Measurements from ENCODE around the gene NUDT4. TPM values are rescaled to one million over a fixed set of nuclear protein-coding genes. Genes with fewer than 3 reads are reported as not detected.
"Not testable (repeated sequence)": the region's sequence is repeated elsewhere in the genome, so short reads cannot be mapped to it uniquely, and the experiment has no call there.

NUDT4 gene
- polyA plus RNA-seq, 6 donors from 2014 or later: 50.4 to 81.1 (median 70.4) TPM

DNA sequence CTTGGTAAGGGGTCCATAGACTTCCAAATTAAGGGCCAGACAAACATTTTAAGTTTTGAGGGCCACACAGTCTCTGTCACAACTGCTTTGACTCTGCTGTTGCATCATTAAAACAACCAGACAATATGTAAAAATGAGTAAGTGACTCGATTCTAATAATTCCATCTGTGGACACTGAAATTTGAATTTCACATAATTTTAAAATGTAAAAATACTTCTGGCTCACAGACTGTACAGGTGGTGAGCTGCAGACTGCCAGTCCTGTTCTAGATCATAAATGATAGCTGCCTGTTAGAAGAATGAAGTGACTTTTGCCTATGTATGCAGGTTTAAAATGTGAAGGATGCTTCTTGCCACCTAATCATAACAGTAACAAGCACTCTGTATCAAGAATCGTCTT is 15.7 kb downstream of the NUDT4 start:
- Mint-ChIP-seq H3K27ac (no peak overlapping the region), H3K36me3 (no peaks in the 10 kb centered on the region), H3K4me1 (peaks cover 11 to 35% (median 22%) of the 10 kb centered on the region in 3 donors), H3K27me3 (no peaks in the 10 kb centered on the region), H3K4me3 (no peak overlapping the region), H3K9me3 (no peaks in the 10 kb centered on the region)
- DNase-seq (no peak), ATAC-seq (ENCODE audit: low read depth in 2 of 2) (no peak)

DNA sequence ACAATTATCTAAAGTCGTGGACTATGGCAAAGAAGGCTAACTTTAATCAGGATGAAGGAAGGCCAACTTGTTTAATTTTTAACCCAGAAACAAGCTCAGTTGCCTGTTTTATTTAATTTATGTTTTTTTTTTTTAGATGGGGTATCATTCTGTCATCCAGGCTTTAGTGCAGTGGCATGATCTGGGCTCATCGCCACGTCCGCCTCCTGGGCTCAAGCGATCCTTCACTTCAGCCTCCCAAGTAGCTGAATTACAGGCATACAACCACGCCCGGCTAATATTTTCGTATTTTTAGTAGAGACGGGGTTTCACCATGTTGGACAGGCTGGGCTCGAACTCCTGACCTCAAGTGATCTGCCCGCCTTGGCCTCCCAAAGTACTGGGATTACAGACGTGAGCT is 19.7 kb downstream of the NUDT4 start:
- no peaks in the 10 kb centered on the region for H3K9me3 Mint-ChIP-seq
- H3K36me3 Mint-ChIP-seq: no peaks in the 10 kb centered on the region
- H3K4me3 Mint-ChIP-seq: no peak overlapping the region
- ATAC-seq (ENCODE audit: low read depth in 2 of 2) (no peak), DNase-seq (no peak)
- no peaks in the 10 kb centered on the region for H3K27me3 Mint-ChIP-seq
- H3K4me1 Mint-ChIP-seq: no peaks in the 10 kb centered on the region
- no peak overlapping the region for H3K27ac Mint-ChIP-seq

DNA sequence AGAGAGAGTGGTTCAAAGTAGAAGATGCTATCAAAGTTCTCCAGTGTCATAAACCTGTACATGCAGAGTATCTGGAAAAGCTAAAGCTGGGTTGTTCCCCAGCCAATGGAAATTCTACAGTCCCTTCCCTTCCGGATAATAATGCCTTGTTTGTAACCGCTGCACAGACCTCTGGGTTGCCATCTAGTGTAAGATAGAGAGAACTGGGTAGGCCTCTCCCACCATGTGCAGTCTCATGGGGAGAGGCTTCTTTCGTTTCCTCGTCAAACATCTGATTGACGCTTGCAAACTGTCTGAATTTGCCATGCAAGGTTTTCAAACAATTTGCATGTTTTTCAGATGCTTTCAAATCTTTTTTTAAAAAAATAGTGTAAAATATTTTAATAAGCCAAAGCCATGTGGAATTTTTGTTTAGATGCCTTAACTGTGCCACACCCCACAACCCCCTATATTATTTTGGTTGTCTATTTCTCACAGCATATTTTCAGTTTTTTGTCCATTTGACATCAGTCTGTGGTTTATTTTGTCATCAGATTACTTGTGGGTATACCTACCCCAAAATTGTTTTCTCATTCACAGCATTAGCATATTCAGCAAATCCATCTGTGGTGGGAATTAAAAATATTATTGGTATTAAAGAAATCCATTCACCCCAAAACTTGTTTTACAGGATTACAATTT is 21.6 kb downstream of the NUDT4 start:
- not testable (repeated sequence) for H3K27ac Mint-ChIP-seq, DNase-seq, H3K4me3 Mint-ChIP-seq, H3K4me1 Mint-ChIP-seq, H3K36me3 Mint-ChIP-seq, H3K9me3 Mint-ChIP-seq, H3K27me3 Mint-ChIP-seq
- ATAC-seq (ENCODE audit: low read depth in 2 of 2): peak; percentile 100

DNA sequence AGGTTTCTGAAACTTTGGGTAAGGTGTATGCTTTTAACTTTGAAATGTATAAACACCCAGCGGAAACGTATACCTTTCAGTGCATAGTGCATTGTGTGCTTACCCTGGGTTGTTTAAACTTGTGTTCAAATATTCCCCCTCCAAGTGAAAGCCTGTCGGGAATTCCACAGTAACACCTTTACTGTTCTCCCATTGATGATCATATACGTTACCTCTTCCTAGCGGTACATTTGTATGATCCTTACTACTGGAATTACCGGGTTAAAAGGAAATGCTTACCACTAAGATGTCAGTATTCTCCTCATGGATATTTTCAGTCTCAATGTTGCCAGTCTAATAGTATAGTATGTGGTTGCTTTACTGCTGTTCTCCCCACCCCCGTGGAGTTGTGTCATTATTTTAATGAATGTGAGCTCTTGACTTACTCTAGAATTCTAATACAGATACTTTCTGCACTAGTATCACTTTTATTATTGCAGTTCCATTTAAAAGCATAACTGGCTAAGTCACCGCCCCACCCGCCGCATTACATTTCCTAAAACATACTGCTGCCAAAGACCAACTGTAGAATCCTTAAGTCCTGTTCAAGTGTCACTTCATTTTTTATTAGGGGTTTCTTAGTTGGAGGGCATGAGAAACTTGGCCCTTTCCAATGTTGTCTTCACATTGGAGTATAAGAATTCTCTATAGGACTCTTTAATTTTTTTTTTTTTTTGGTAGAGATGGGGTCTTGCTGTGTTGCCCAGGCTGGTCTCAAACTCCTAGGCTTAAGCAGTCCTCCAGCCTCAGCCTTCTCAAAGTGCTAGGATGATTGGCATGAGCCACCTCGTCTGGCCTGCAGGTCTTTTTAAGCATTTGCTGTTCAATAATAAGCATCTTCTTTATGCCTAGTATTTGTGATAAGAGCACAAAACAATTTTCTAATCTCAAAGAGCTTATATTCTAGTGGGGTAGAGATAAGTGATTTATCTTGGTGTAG is 24.9 kb downstream of the NUDT4 start:
- peaks cover 0 to 6% (median 4%) of the 10 kb centered on the region in 3 donors for H3K4me1 Mint-ChIP-seq
- no peaks in the 10 kb centered on the region for H3K9me3 Mint-ChIP-seq
- no peaks in the 10 kb centered on the region for H3K27me3 Mint-ChIP-seq
- DNase-seq: no peak
- H3K4me3 Mint-ChIP-seq: no peak overlapping the region
- ATAC-seq (ENCODE audit: low read depth in 2 of 2): no peak
- peak overlapping the region in 4 of 6 donors; percentile 7 to 83 (median 54) for H3K27ac Mint-ChIP-seq
- peaks cover 0 to 4% of the 10 kb centered on the region in 2 donors for H3K36me3 Mint-ChIP-seq

DNA sequence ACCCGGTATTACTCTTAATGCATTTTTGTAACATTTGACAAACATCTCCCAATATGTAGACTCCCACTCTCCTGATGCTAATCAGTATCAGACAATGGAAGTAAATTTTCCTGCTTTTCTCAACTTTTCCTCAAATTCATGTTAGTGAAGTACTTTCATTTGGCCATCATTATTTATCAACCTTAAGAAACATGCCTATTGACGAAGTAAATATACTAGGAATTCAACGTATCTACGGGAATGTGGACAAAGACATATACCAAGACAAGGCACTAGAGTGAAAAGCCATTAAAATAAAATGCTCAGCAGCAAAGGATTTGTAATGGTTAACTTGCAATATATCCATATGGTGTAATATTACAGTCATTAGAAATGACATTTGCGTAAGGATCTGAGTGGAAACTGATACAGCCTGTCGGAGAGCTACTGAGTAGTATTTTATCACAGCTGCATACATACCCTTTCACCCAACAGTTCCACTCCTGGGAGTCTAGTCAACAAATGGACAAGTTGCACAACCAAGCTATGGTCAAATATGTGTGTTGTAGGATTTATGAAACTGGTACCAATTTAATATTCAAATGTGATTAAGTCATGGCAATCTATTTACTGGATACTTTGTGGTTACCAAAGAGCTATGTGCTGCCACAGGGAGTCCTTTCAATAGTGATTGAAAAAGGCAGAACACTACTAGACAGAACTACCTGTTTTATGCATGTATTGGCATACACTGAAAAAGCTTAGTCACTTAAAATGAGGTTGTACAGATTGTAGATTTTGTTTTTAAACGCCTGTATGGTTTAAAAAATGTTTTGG is 26.5 kb downstream of the NUDT4 start:
- peaks cover 0 to 4% of the 10 kb centered on the region in 2 donors for H3K36me3 Mint-ChIP-seq
- peak overlapping the region in 2 of 6 donors; percentile 22 to 39 for H3K27ac Mint-ChIP-seq
- ATAC-seq (ENCODE audit: low read depth in 2 of 2) (no peak), DNase-seq (no peak)
- no peaks in the 10 kb centered on the region for H3K27me3 Mint-ChIP-seq
- H3K9me3 Mint-ChIP-seq: no peaks in the 10 kb centered on the region
- peaks cover 0 to 6% (median 4%) of the 10 kb centered on the region in 3 donors for H3K4me1 Mint-ChIP-seq
- no peak overlapping the region for H3K4me3 Mint-ChIP-seq

DNA sequence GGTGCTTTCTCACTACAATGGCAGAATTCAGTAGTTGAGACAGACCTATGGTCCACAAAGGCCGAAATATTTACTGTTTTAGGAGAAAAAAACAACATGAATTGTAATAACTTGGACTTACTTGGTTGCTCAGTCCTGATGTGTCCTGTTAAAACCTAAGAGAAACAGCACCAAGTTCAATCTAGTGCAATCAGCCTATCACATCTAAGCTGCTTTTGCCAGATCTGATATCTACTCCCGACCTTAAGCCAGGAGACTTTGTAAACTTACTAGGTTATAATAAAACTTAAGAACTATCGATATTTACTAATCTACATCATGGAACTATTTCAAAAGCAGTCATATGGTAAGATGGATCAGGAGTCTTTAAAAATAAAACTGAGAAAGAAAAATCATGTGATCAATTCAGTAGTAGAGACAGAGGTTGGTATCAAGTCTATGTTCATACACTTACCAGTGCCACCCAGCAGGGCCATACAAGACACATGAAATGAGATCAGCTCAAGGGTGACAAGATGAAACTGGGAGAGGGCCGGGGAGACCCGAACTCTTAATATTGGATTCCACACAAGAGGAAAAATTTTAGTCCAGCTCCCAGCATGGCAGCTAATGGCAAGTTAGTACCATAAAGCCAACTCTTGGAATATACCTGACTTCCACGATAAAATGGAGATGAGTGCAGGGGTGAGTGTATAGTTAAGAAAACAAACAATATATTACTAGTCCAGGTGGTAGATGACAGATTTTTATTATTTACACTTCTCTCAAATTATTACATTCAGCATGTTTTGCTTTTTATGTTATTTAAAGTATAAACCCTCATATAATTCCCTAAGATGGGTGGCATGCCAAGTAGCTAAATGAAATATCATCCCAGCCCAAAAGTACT is 27.5 kb downstream of the NUDT4 start:
- Mint-ChIP-seq H3K4me3 (no peak overlapping the region), H3K27ac (peak overlapping the region in 3 of 6 donors; percentile 24 to 76 (median 66)), H3K4me1 (peaks cover 0 to 6% (median 4%) of the 10 kb centered on the region in 3 donors), H3K9me3 (no peaks in the 10 kb centered on the region), H3K36me3 (peaks cover 0 to 4% of the 10 kb centered on the region in 2 donors), H3K27me3 (no peaks in the 10 kb centered on the region)
- DNase-seq (no peak), ATAC-seq (ENCODE audit: low read depth in 2 of 2) (no peak)

DNA sequence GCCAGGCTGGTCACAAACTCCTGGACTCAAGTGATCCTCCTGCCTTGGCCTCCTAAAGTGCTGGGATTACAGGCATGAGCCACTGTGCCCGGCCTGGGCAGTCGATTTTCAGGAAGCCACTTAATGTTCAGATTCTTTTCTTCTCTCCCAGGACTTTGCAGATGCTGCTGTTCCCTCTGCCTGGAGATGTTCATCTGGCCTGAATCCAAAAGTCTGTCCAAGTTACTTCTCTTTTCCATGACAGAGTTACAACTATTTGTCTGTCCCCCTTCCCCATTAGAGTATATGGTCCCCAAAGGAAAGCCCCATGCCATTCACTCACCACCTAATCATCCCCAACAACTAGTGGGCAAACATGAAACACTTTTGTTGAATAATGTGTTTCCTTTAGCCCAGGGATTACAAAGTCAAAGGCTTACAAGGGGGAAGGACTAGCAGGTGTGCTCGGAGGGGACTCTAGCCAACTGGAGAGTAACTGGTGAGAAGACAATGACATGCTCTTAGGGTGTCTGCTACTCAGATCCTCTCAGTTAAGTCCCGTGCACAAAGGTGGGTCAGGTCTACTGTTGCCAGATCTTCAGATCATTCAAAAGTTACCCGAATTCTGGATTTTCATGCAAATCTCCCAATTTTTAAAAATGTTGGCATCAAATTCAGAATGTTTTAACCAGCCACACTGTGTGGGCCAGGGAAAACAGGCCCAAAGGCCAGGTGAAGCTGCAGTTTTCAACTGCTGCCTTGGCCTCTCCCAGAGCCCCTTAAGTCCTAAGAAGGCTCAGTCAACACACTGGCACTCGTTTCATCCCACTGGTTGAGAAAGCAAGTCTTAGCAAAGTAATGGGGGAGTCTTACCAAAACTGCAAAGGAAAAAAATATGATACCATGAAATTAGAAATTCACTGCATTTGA is 29.6 kb downstream of the NUDT4 start:
- H3K4me3 Mint-ChIP-seq: no peak overlapping the region
- H3K27ac Mint-ChIP-seq: peak overlapping the region in 5 of 6 donors; percentile 64 to 93 (median 68)
- no peaks in the 10 kb centered on the region for H3K27me3 Mint-ChIP-seq
- ATAC-seq (ENCODE audit: low read depth in 2 of 2) (no peak), DNase-seq (no peak)
- H3K36me3 Mint-ChIP-seq: peaks cover 4 to 9% of the 10 kb centered on the region in 2 donors
- H3K9me3 Mint-ChIP-seq: no peaks in the 10 kb centered on the region
- H3K4me1 Mint-ChIP-seq: peaks cover 3 to 10% (median 4%) of the 10 kb centered on the region in 3 donors

DNA sequence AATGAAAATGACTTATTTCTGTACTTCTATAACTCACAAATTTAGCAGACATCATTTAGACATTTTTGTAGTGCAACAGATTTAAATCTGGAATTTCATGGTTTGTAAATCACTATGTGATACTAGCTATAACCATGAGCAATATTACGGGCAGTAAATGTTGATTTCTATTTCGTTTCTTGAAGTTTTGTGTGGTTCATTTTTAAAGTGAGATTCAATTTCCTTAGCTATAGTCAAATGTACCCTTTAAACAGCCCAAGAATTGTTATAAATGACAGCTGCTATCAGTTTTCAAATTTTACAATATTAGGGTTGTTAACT is 30.2 kb downstream of the NUDT4 start:
- peak overlapping the region in 3 of 6 donors; percentile 14 to 66 (median 28) for H3K27ac Mint-ChIP-seq
- H3K4me3 Mint-ChIP-seq: no peak overlapping the region
- ATAC-seq (ENCODE audit: low read depth in 2 of 2) (no peak), DNase-seq (no peak)
- peaks cover 6 to 9% of the 10 kb centered on the region in 2 donors for H3K36me3 Mint-ChIP-seq
- H3K27me3 Mint-ChIP-seq: no peaks in the 10 kb centered on the region
- H3K9me3 Mint-ChIP-seq: no peaks in the 10 kb centered on the region
- peaks cover 6 to 14% (median 9%) of the 10 kb centered on the region in 3 donors for H3K4me1 Mint-ChIP-seq

DNA sequence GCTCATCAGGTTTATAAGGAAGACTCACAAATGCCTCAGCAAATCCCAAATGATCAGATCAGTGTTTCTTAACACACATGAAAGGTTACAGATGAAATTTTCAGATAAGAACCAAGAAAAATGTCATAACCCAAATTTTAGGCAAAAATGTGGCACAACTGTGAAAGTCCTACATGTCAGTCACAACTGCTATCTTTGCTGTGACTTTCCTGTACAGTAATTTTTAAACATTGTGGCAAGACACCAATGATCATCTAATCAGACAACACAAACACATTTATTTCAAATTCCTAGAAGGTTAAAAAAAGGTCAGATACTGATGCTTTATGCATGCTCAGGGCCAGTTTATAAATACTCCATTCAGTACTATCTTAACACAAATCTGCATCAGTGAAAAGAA is 31.1 kb downstream of the NUDT4 start:
- Mint-ChIP-seq H3K27ac (peak overlapping the region in 2 of 6 donors; percentile 46 to 50), H3K36me3 (peaks cover 6 to 9% of the 10 kb centered on the region in 2 donors), H3K4me1 (peaks cover 15 to 22% (median 18%) of the 10 kb centered on the region in 3 donors), H3K4me3 (no peak overlapping the region), H3K9me3 (no peaks in the 10 kb centered on the region), H3K27me3 (no peaks in the 10 kb centered on the region)
- ATAC-seq (ENCODE audit: low read depth in 2 of 2): no peak
- DNase-seq: no peak

DNA sequence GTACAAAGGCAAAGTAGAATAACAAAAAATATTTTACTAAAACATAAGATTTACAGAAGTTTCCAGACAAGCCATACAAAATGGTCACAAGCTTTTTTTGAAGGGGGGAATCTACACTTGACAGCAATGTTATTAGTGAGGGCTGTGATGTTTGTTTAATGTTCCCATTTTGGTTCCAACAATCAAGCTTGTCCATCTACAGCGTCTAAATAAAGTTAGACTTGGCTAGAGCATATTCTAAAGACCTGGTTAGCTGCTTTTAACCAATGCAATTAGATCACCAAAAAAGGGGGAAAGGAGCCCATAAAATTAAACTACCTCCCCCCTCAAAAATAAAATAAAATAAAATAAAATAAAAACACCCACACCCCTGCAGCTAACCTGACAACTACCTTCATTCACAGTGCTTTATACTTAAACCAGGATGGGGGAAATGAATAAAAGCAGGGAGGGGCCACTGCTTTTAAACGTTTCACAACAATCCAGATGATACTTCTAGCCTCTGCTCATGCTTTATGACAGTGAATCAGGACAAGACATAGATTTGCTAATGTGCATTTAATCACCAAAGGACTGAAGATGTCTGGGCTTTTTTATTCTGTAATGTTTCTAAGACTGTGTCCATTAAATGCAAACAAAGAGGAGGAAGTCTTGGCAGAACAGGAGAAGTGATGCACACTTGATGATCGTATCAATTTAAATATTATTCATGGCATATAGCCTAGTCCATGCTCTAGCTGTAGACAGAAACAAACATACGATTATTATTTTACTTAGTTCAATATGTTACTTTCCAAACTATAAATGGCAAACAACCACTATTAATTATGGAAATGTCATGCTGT is 31.8 kb downstream of the NUDT4 start:
- H3K27ac Mint-ChIP-seq: peak overlapping the region in 1 of 6 donors; percentile 46
- H3K27me3 Mint-ChIP-seq; ATAC-seq (ENCODE audit: low read depth in 2 of 2); H3K9me3 Mint-ChIP-seq; H3K4me3 Mint-ChIP-seq; DNase-seq: not testable (repeated sequence)
- H3K4me1 Mint-ChIP-seq: peaks cover 20 to 26% (median 23%) of the 10 kb centered on the region in 3 donors
- peaks cover 6 to 12% of the 10 kb centered on the region in 2 donors for H3K36me3 Mint-ChIP-seq

DNA sequence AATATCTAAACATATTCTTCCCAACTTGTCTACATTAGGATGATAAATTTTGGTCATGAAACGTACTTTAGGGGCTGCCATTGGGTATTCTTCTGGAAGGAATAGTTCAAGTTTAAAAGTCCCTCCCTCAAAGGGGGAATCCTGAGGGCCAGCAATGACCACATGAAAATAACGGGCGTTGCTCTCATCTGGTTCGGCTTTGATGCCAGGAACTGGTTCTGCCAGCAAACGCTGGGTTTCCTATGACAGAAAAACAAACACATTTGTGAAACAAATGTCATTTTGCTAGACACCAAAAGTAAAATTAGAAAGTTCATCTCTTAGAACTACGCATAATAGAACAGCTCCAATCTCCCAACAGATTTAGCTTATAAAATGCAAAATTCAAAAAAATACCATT is 33.3 kb downstream of the NUDT4 start:
- not testable (repeated sequence) for ATAC-seq (ENCODE audit: low read depth in 2 of 2); H3K4me3 Mint-ChIP-seq; H3K27me3 Mint-ChIP-seq; H3K27ac Mint-ChIP-seq; DNase-seq; H3K9me3 Mint-ChIP-seq
- H3K36me3 Mint-ChIP-seq: peaks cover 6 to 13% of the 10 kb centered on the region in 2 donors
- peaks cover 31 to 39% (median 36%) of the 10 kb centered on the region in 3 donors for H3K4me1 Mint-ChIP-seq
